GM12878 (cell line): ENCODE data around the gene BEGAIN. TPM values are rescaled to one million over a fixed set of nuclear protein-coding genes. Genes with fewer than 3 reads are reported as not detected.

Experiments
- ATAC-seq: fragments of 200-7000 bp; cut with Tn5 transposase; 3 replicates; pipeline ENCODE4 v1.9.1; 2020; ENCODE audit warnings: mild to moderate bottlenecking, moderate library complexity
- BruUV-seq: library from RNA; stranded (reverse); fragments of 400-500 nt; replicated peaks from 2 replicates; lab custom pipeline; 2021; lab: Mats Ljungman, UMichigan
- CTCF ChIA-PET: fragments of 300-600 bp; sonication (Branson Sonifier 250); formaldehyde crosslinking; extraction: SDS; loops from one replicate; lab custom pipeline; 2021; ENCODE audit warnings: inconsistent platforms; lab: Yijun Ruan, JAX
- POLR2A ChIA-PET: fragments of 350-600 bp; formaldehyde crosslinking; extraction: SDS; loops from one replicate; lab custom pipeline; 2021; ENCODE audit warnings: inconsistent platforms; lab: Charles Lee
- RAD21 ChIA-PET: fragments of 300-600 bp; sonication (Branson Sonifier 250); formaldehyde crosslinking; loops from one replicate; lab custom pipeline; 2023; ENCODE audit warnings: antibody characterized with exemption; ENCODE audit not compliant: unreplicated experiment; lab: Charles Lee
- SMC1A ChIA-PET: fragments of 300-600 bp; sonication (Branson Sonifier 250); formaldehyde crosslinking; loops from one replicate; lab custom pipeline; 2023; ENCODE audit not compliant: unreplicated experiment, uncharacterized antibody; lab: Charles Lee
- DNase-seq: peaks from one replicate; pipeline ENCODE4 v3.0.0-alpha.2; 2011; ENCODE audit warnings: low read depth, low spot score
- FAIRE-seq: peaks from 3 replicates; lab custom pipeline; 2011; peaks lifted over from hg19 to GRCh38; lab: Jason Lieb, UNC
- H2AFZ ChIP-seq: 2 replicates; pipeline ENCODE4 v1.6.0; 2011; ENCODE audit warnings: low read depth, low read length, control low read depth; ENCODE audit not compliant: control insufficient read depth
- H3K27ac ChIP-seq: 2 replicates; pipeline ENCODE4 v1.5.1; 2011; ENCODE audit warnings: control low read depth; ENCODE audit not compliant: control insufficient read depth, insufficient read depth
- H3K27me3 ChIP-seq, 2 experiments: replicated peaks in 1 of 2; 2 replicates each; pipeline versions ENCODE4 v1.6.0 to v1.6.1; 2011; ENCODE audit warnings: low read length in 1 of 2; ENCODE audit not compliant: control insufficient read depth in 2 of 2, insufficient read depth in 2 of 2
- H3K36me3 ChIP-seq, 2 experiments: 2 replicates each; pipeline ENCODE4 v1.5.1; 2011; ENCODE audit warnings: low read length in 1 of 2; ENCODE audit not compliant: control insufficient read depth in 2 of 2, insufficient read depth in 2 of 2
- H3K4me1 ChIP-seq: 2 replicates; pipeline ENCODE4 v1.6.1; 2011; ENCODE audit warnings: mild to moderate bottlenecking, low read length, moderate library complexity, mixed read lengths; ENCODE audit not compliant: control insufficient read depth, insufficient read depth
- H3K4me2 ChIP-seq: 2 replicates; pipeline ENCODE4 v1.6.0; 2011; ENCODE audit warnings: control low read depth; ENCODE audit not compliant: control insufficient read depth, insufficient read depth
- H3K4me3 ChIP-seq: fragments of 200-600 bp; sonication (generic); 2 replicates; pipeline ENCODE4 v1.5.1; 2016
- H3K79me2 ChIP-seq: 2 replicates; pipeline ENCODE4 v1.6.0; 2011; ENCODE audit warnings: low read length; ENCODE audit not compliant: control insufficient read depth, insufficient read depth
- H3K9ac ChIP-seq: 2 replicates; pipeline ENCODE4 v1.8.0; 2011; ENCODE audit warnings: low read length, control low read depth, mixed read lengths; ENCODE audit not compliant: control insufficient read depth, insufficient read depth
- H3K9me3 ChIP-seq: replicated peaks from 3 replicates; pipeline ENCODE4 v1.5.1; 2011; ENCODE audit warnings: mild to moderate bottlenecking, low read length; ENCODE audit not compliant: control insufficient read depth, insufficient read depth
- H4K20me1 ChIP-seq: 2 replicates; pipeline ENCODE4 v1.6.0; 2011; ENCODE audit not compliant: control insufficient read depth, insufficient read depth
- BHLHE40 ChIP-seq, 2 experiments: fragments of 450-650 bp in 1 of 2; IDR thresholded peaks; 2 replicates each; pipeline ENCODE4 v1.6.1; 2011 to 2017; ENCODE audit warnings: low read depth in 2 of 2, borderline replicate concordance in 1 of 2, improper control_type of control experiment in 1 of 2, low read length in 1 of 2, mild to moderate bottlenecking in 1 of 2
- CUX1 ChIP-seq: IDR thresholded peaks from 2 replicates; pipeline ENCODE4 v1.6.1; 2012; ENCODE audit warnings: improper control_type of control experiment, low read depth, low read length; ENCODE audit not compliant: insufficient replicate concordance
- E4F1 ChIP-seq: fragments of 450-650 bp; IDR thresholded peaks from 2 replicates; pipeline ENCODE4 v1.6.1; 2018; ENCODE audit warnings: borderline replicate concordance, mild to moderate bottlenecking; ENCODE audit not compliant: partially characterized antibody
- GATAD2B ChIP-seq: fragments of 450-650 bp; conservative IDR thresholded peaks from 2 replicates; pipeline ENCODE4 v1.6.1; 2017; ENCODE audit warnings: low read depth, mild to moderate bottlenecking, moderate library complexity
- HDAC2 ChIP-seq: fragments of 200-600 bp; sonication (generic); IDR thresholded peaks from 2 replicates; pipeline ENCODE4 v1.6.1; 2017
- MTA3 ChIP-seq: IDR thresholded peaks from 2 replicates; pipeline ENCODE4 v1.6.1; 2012; ENCODE audit warnings: low read length, inconsistent platforms, borderline replicate concordance
- NR2F1 ChIP-seq: fragments of 450-650 bp; conservative IDR thresholded peaks from 2 replicates; pipeline ENCODE4 v1.6.1; 2017; ENCODE audit warnings: mild to moderate bottlenecking
- SP1 ChIP-seq: IDR thresholded peaks from one replicate; pipeline ENCODE4 v1.6.1; 2011; ENCODE audit warnings: low read depth, low read length
- TBL1XR1 ChIP-seq: IDR thresholded peaks from 2 replicates; pipeline ENCODE4 v1.6.1; 2012; ENCODE audit warnings: low read depth, low read length, improper control_type of control experiment
- TCF12 ChIP-seq: IDR thresholded peaks from 2 replicates; pipeline ENCODE4 v1.6.1; 2011; ENCODE audit warnings: low read depth, mild to moderate bottlenecking, low read length
- ZNF217 ChIP-seq: fragments of 450-650 bp; IDR thresholded peaks from 2 replicates; pipeline ENCODE4 v1.6.1; 2017; ENCODE audit warnings: antibody characterized with exemption, mild to moderate bottlenecking
- WGBS: methylation state at CpG from one replicate; pipeline ENCODE4 v1.1.6; 2016; ENCODE audit warnings: low lambda C conversion rate; ENCODE audit not compliant: insufficient replicate concordance, insufficient coverage; ENCODE audit errors: missing lambda C conversion rate; 5-methylcytosine and 5-hydroxymethylcytosine counted together
- in situ Hi-C: fragments of 300-500 bp; cut with MboI; formaldehyde crosslinking; loops from 9 replicates; pipeline ENCODE4 v1.14.3; 2018; ENCODE audit warnings: mixed read lengths
- intact Hi-C: fragments of 100-400 bp; cut with micrococcal nuclease; formaldehyde crosslinking; loops from one replicate; pipeline ENCODE4 v1.14.2; 2022; ENCODE audit not compliant: unreplicated experiment
- polyA plus RNA-seq, 11 experiments: library from polyadenylated mRNA; depleted of rRNA in 4 of 11; unstranded in 6 of 11; stranded (reverse) in 5 of 11; fragments of >200 nt; fragmentation: Nextera tagmentation in 4 of 11; fragmentation: Illumina TruSeq in 1 of 11; extraction: Ambion mirVana in 4 of 11; extraction: Trizol in 1 of 11; gene quantifications; 1 replicate in 1 of 11; 2 replicates in 10 of 11; pipeline versions ENCODE4 v1.2.1 to v1.2.3, GENCODE V29; 2011 to 2016; ENCODE audit warnings: inconsistent platforms in 2 of 11, missing spikeins in 2 of 11, low read depth in 1 of 11
- total RNA-seq, 4 experiments: library from RNA; depleted of rRNA in 3 of 4; stranded (reverse); fragments of >200 nt in 3 of 4; fragmentation: Illumina TruSeq in 1 of 4; extraction: Trizol in 1 of 4; gene quantifications; 2 replicates each; pipeline versions ENCODE4 v1.2.1 to v1.2.3, GENCODE V29; 2013 to 2021

Gene BEGAIN
- total and polyA plus RNA-seq, 10 of the 15 experiments (the other 5 are each of a cell fraction or from before 2014, with no cell fraction given) = 0.01 to 0.31 (median 0.06) TPM; not detected in 5

- Histone ChIP-seq H3K4me1 (no peaks in the 10 kb centered on the region), H2AFZ (no peak overlapping the region), H3K9ac (no peak overlapping the region), H3K27me3 (peaks cover 7 to 9% of the 10 kb centered on the region in 2 experiments; a peak in 3 of 4 replicates), H4K20me1 (no peaks in the 10 kb centered on the region; the same call in 1 of the 2 replicates), H3K79me2 (no peaks in the 10 kb centered on the region), H3K27ac (no peak overlapping the region), H3K4me3 (no peak overlapping the region), H3K36me3 (no peaks in the 10 kb centered on the region), H3K4me2 (no peak overlapping the region), H3K9me3 (no peaks in the 10 kb centered on the region)
- ChIA-PET RAD21 (no interaction called here), SMC1A (no interaction called here), CTCF (no interaction called here), POLR2A (no interaction called here)
- TF ChIP-seq NR2F1 = no peak
- no peak for TF ChIP-seq BHLHE40 (IDR thresholded peaks at IDR 0.05; ENCODE audit: borderline replicate concordance in 1 of 2, low read depth in 2 of 2, low read length in 1 of 2)
- TF ChIP-seq SP1 = no peak
- in situ Hi-C loops (no loop called here), intact Hi-C loops (no loop called here)
- ATAC-seq (no peak), DNase-seq (no peak), FAIRE-seq (no peak)
- BruUV-seq = no TSS peak
- WGBS = 22% methylated on average over 11 of the region's 11 CpGs
These were observed 21.1 kb downstream of the BEGAIN start for GRCh38 chr14:100566119-100566518.

- Histone ChIP-seq H3K4me1 (no peaks in the 10 kb centered on the region), H4K20me1 (no peaks in the 10 kb centered on the region; the same call in 1 of the 2 replicates), H3K27ac (no peak overlapping the region), H3K4me2 (no peak overlapping the region), H2AFZ (no peak overlapping the region), H3K36me3 (no peaks in the 10 kb centered on the region), H3K79me2 (no peaks in the 10 kb centered on the region), H3K27me3 (peaks cover 7 to 9% of the 10 kb centered on the region in 2 experiments; a peak in 3 of 4 replicates), H3K4me3 (no peak overlapping the region), H3K9me3 (no peaks in the 10 kb centered on the region), H3K9ac (no peak overlapping the region)
- 14% methylated on average over 3 of the region's 3 CpGs for WGBS
- in situ Hi-C loops (no loop called here), intact Hi-C loops (no loop called here)
- no peak for FAIRE-seq
- TF ChIP-seq TCF12 (no peak), MTA3 (no peak), TBL1XR1 (no peak), HDAC2 (no peak), E4F1 (no peak), ZNF217 (no peak), CUX1 (no peak), GATAD2B (no peak)
- RAD21 ChIA-PET = no interaction called here
- BruUV-seq = no TSS peak
- no peak for ATAC-seq
- CTCF ChIA-PET = no interaction called here
- no peak for DNase-seq
- SMC1A ChIA-PET = no interaction called here
- POLR2A ChIA-PET = no interaction called here
These were observed 21.6 kb downstream of the BEGAIN start for GRCh38 chr14:100565650-100566049.
